B cell (primary cell): Measurements from ENCODE around the gene LRCH1.

ENCODE experiments used
- EZH2 ChIP-seq: IDR thresholded peaks from 2 replicates; pipeline ENCODE4 v1.6.1; 2012; ENCODE audit warnings: borderline replicate concordance, low read depth, mild to moderate bottlenecking, moderate library complexity, low read length; ENCODE audit not compliant: insufficient read depth, poor library complexity, severe bottlenecking
- TF ChIP-seq, protein P1 (sequence below): fragments of 200-600 bp; IDR thresholded peaks from one replicate; pipeline ENCODE4 v1.8.0; 2022; ENCODE audit warnings: antibody characterized with exemption, mild to moderate bottlenecking

DNA sequence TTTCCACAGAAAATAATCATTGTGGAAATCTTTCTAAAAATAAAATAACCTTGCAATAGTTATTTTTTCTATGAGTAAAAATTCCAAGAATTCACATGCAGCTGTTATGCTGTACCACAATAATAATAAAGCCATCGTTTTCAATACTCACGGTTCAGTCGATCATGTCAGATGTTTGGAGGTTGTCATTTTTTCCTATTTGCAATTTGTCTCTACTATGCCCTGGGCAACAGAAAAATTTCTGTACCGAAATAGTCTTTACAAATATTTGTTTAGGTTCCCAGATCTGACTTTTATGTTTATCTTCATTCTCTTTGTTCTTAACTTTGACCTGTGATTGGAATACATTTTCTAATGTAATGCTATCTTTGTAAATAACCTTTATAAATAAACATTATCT lies 164.3 kb downstream of the LRCH1 start:
- TF ChIP-seq, protein P1, sequence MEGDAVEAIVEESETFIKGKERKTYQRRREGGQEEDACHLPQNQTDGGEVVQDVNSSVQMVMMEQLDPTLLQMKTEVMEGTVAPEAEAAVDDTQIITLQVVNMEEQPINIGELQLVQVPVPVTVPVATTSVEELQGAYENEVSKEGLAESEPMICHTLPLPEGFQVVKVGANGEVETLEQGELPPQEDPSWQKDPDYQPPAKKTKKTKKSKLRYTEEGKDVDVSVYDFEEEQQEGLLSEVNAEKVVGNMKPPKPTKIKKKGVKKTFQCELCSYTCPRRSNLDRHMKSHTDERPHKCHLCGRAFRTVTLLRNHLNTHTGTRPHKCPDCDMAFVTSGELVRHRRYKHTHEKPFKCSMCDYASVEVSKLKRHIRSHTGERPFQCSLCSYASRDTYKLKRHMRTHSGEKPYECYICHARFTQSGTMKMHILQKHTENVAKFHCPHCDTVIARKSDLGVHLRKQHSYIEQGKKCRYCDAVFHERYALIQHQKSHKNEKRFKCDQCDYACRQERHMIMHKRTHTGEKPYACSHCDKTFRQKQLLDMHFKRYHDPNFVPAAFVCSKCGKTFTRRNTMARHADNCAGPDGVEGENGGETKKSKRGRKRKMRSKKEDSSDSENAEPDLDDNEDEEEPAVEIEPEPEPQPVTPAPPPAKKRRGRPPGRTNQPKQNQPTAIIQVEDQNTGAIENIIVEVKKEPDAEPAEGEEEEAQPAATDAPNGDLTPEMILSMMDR, result no peak
- TF ChIP-seq EZH2, result no peak
